ENCODE measurements around the gene MYCN.

- TF ChIP-seq POLR2A (IDR thresholded peaks at IDR 0.05; ENCODE audit: low read depth, low read length), result no peak
- no peak for TF ChIP-seq TAF1 (IDR thresholded peaks at IDR 0.05; ENCODE audit: borderline replicate concordance, low read depth, low read length)
- no peak for TF ChIP-seq POLR2AphosphoS5 (IDR thresholded peaks at IDR 0.05; ENCODE audit: low read depth, low read length)
These were observed 30.6 kb upstream of the MYCN start for GRCh38 chr2:15909736-15910135.

All from GM12892 (cell line).